Measurements from ENCODE around the gene ATP13A1. TPM values are rescaled to one million over a fixed set of nuclear protein-coding genes. Genes with fewer than 3 reads are reported as not detected.

ATP13A1 gene
- total RNA-seq, 4 donors from 2014 or later: 17.4 to 130 (median 56.9) TPM

DNA sequence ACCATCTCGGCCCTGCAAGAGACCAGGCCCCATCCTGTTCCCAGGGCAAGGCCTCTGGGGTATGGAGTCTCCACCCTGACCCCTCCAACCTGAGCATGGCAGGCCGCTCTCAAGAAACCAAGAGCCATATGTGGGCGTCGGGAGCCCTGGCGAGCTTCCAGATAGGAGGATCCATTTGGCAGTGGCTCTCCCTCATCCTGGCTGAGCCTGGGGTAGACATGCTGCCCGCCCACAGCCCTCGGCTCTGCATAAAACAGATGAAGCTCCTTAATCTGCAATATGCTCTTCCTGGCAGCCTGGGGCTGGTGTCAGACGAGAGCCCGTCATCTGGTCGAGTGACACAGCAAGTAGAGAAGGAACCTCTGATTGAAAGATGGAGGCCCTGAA, 6.1 kb downstream of the ATP13A1 start:
- Histone ChIP-seq H3K36me3 (no peaks in the 10 kb centered on the region), H3K4me3 (no peak overlapping the region), H3K27me3 (no peaks in the 10 kb centered on the region), H3K9me3 (no peaks in the 10 kb centered on the region), H3K4me1 (peaks cover 0 to 4% of the 10 kb centered on the region in 2 donors), H3K27ac (no peak overlapping the region)
- no peak for TF ChIP-seq POLR2A (IDR thresholded peaks at IDR 0.05)
- no peak for TF ChIP-seq CTCF (IDR thresholded peaks at IDR 0.05)
- DNase-seq: no peak
- intact Hi-C loops (cut with DNase I; ENCODE audit: low total_unique reads): no loop called here

- Histone ChIP-seq H3K4me1 (no peaks in the 10 kb centered on the region), H3K27me3 (no peaks in the 10 kb centered on the region), H3K27ac (no peak overlapping the region), H3K36me3 (no peaks in the 10 kb centered on the region), H3K9me3 (no peaks in the 10 kb centered on the region), H3K4me3 (no peak overlapping the region)
- no peak for DNase-seq
- TF ChIP-seq CTCF (IDR thresholded peaks at IDR 0.05) (no peak), POLR2A (IDR thresholded peaks at IDR 0.05) (no peak)
- intact Hi-C loops (cut with DNase I; ENCODE audit: low total_unique reads): no loop called here
Observed at GRCh38 chr19:19656451-19657396, 6.8 kb downstream of the ATP13A1 start.

GRCh38 chr19:19655641-19656343, 7.7 kb downstream of the ATP13A1 start:
- no peak overlapping the region for H3K4me3 ChIP-seq
- H3K9me3 ChIP-seq: no peaks in the 10 kb centered on the region
- no peaks in the 10 kb centered on the region for H3K27me3 ChIP-seq
- H3K27ac ChIP-seq: no peak overlapping the region
- intact Hi-C loops (cut with DNase I; ENCODE audit: low total_unique reads): no loop called here
- TF ChIP-seq CTCF (IDR thresholded peaks at IDR 0.05): no peak
- TF ChIP-seq POLR2A (IDR thresholded peaks at IDR 0.05): no peak
- no peaks in the 10 kb centered on the region for H3K36me3 ChIP-seq
- H3K4me1 ChIP-seq: no peaks in the 10 kb centered on the region
- DNase-seq: no peak

- DNase-seq: no peak
- Histone ChIP-seq H3K4me1 (no peaks in the 10 kb centered on the region), H3K36me3 (no peaks in the 10 kb centered on the region), H3K27me3 (no peaks in the 10 kb centered on the region), H3K27ac (no peak overlapping the region), H3K4me3 (no peak overlapping the region), H3K9me3 (no peaks in the 10 kb centered on the region)
- intact Hi-C loops (cut with DNase I; ENCODE audit: low total_unique reads): no loop called here
- TF ChIP-seq POLR2A (IDR thresholded peaks at IDR 0.05) (no peak), CTCF (IDR thresholded peaks at IDR 0.05) (no peak)
Observed at GRCh38 chr19:19655051-19655594, 8.4 kb downstream of the ATP13A1 start.

DNA sequence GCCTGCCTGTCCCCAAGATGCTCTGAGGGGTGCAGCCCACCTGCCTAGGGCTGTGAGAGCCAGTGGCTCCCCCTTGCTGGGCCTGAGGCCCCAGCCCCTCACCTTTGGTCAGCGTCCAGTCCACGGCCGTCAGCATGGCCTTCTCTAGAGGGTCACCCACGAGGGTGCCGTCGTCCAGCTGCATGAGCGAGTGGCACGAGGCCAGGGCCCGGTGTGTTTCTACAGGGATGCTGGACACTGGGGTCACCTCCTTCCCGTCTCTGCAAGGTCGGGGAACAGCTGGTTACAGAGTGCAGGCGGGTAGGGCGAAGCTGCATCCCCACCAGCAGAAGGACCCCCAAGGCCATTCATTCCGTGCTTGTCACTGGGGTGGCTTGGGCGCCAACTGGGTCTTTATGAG, 9.0 kb downstream of the ATP13A1 start:
- no peak overlapping the region for H3K4me3 ChIP-seq
- H3K9me3 ChIP-seq: no peaks in the 10 kb centered on the region
- DNase-seq: no peak
- intact Hi-C loops (cut with DNase I; ENCODE audit: low total_unique reads): no loop called here
- no peaks in the 10 kb centered on the region for H3K4me1 ChIP-seq
- no peak overlapping the region for H3K27ac ChIP-seq
- no peaks in the 10 kb centered on the region for H3K27me3 ChIP-seq
- no peak for TF ChIP-seq POLR2A (IDR thresholded peaks at IDR 0.05)
- H3K36me3 ChIP-seq: no peaks in the 10 kb centered on the region
